ENCODE data around the gene SH3BP2. TPM values are rescaled to one million over a fixed set of nuclear protein-coding genes. Genes with fewer than 3 reads are reported as not detected.

Gene SH3BP2
- total and polyA plus RNA-seq, 2 donors from 2014 or later, result 27.3 to 128 TPM

DNA sequence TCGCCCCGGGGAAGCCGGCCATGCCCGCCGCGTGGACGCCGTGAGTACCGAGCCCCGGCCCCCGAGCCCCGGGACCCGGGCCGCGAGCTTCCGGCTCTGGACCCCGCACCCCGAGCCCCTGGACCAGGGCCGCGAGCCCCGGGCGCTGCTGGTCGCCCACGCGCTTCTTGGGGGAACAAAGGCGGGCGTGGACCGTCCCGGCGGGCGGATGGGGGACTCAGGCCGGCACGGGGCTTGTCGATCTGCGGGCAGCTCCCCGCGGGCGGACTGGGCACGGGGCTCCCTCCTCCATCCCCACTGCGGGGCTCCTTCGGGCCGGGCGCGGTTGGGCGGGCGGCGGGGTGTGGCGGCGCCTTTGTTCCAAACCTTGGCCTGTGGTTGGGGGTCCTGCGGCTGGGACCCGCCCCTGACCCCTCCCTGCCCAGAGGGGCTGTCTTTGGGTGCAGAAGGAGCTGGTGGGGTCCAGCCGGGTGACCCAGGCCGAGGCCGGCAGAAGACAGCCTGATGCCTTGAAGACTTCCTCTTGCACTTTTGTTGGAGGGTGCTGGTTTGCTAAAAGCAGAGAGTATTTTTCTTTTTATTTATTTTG, 25.6 kb downstream of the SH3BP2 start:
- H3K4me3 ChIP-seq (ENCODE audit: low read length in 3 of 3), result peak overlapping the region in 1 of 3 donors; percentile 41
- no peaks in the 10 kb centered on the region for H3K9me3 ChIP-seq (ENCODE audit: control insufficient read depth in 2 of 3, insufficient read depth in 1 of 3, low read length in 3 of 3)
- DNase-seq, result peak in 4 of 5 donors; percentile 46 to 77 (median 68)
- TF ChIP-seq CTCF (IDR thresholded peaks at IDR 0.05; ENCODE audit: borderline replicate concordance, extremely low read depth, insufficient read depth), result no peak
- H3K27ac ChIP-seq (ENCODE audit: low read depth in 2 of 2, low read length in 2 of 2), result no peak overlapping the region
- H3K27me3 ChIP-seq (ENCODE audit: control insufficient read depth, insufficient read depth, low read length), result no peaks in the 10 kb centered on the region
- peaks cover 0 to 6% (median 0%) of the 10 kb centered on the region in 3 donors for H3K4me1 ChIP-seq (ENCODE audit: control insufficient read depth in 2 of 3, insufficient read depth in 2 of 3, low read depth in 1 of 3, low read length in 3 of 3)
- H3K9ac ChIP-seq (ENCODE audit: low read length in 3 of 3), result peak overlapping the region in 1 of 3 donors; percentile 15
- no peak for FAIRE-seq
- peaks cover 0 to 7% (median 3%) of the 10 kb centered on the region in 3 donors for H3K36me3 ChIP-seq (ENCODE audit: control insufficient read depth in 2 of 3, insufficient read depth in 3 of 3, low read length in 3 of 3)
- intact Hi-C loops (cut with DNase I), result no loop called here

GRCh38 chr4:2819244-2820215, 26.6 kb downstream of the SH3BP2 start:
- H3K27me3 ChIP-seq (ENCODE audit: control insufficient read depth, insufficient read depth, low read length), result no peaks in the 10 kb centered on the region
- peaks cover 0 to 3% (median 0%) of the 10 kb centered on the region in 3 donors for H3K4me1 ChIP-seq (ENCODE audit: control insufficient read depth in 2 of 3, insufficient read depth in 2 of 3, low read depth in 1 of 3, low read length in 3 of 3)
- peak in 1 of 5 donors; percentile 32 for DNase-seq
- TF ChIP-seq CTCF (IDR thresholded peaks at IDR 0.05; ENCODE audit: borderline replicate concordance, extremely low read depth, insufficient read depth), result no peak
- intact Hi-C loops (cut with DNase I), result no loop called here
- H3K36me3 ChIP-seq (ENCODE audit: control insufficient read depth in 2 of 3, insufficient read depth in 3 of 3, low read length in 3 of 3), result peaks cover 0 to 11% (median 3%) of the 10 kb centered on the region in 3 donors
- no peak for FAIRE-seq
- H3K27ac ChIP-seq (ENCODE audit: low read depth in 2 of 2, low read length in 2 of 2), result no peak overlapping the region
- no peak overlapping the region for H3K9ac ChIP-seq (ENCODE audit: low read length in 3 of 3)
- no peaks in the 10 kb centered on the region for H3K9me3 ChIP-seq (ENCODE audit: control insufficient read depth in 2 of 3, insufficient read depth in 1 of 3, low read length in 3 of 3)
- no peak overlapping the region for H3K4me3 ChIP-seq (ENCODE audit: low read length in 3 of 3)

- Histone ChIP-seq H3K9me3 (ENCODE audit: control insufficient read depth in 2 of 3, insufficient read depth in 1 of 3, low read length in 3 of 3) (no peaks in the 10 kb centered on the region), H3K9ac (ENCODE audit: low read length in 3 of 3) (no peak overlapping the region), H3K27ac (ENCODE audit: low read depth in 2 of 2, low read length in 2 of 2) (no peak overlapping the region), H3K4me3 (ENCODE audit: low read length in 3 of 3) (no peak overlapping the region), H3K4me1 (ENCODE audit: control insufficient read depth in 2 of 3, insufficient read depth in 2 of 3, low read depth in 1 of 3, low read length in 3 of 3) (peaks cover 0 to 3% (median 0%) of the 10 kb centered on the region in 3 donors), H3K27me3 (ENCODE audit: control insufficient read depth, insufficient read depth, low read length) (no peaks in the 10 kb centered on the region), H3K36me3 (ENCODE audit: control insufficient read depth in 2 of 3, insufficient read depth in 3 of 3, low read length in 3 of 3) (peaks cover 0 to 14% (median 8%) of the 10 kb centered on the region in 3 donors)
- DNase-seq (peak in 1 of 5 donors; percentile 57), FAIRE-seq (no peak)
- intact Hi-C loops (cut with DNase I), result no loop called here
- no peak for TF ChIP-seq CTCF (IDR thresholded peaks at IDR 0.05; ENCODE audit: borderline replicate concordance, extremely low read depth, insufficient read depth)
These were observed 27.5 kb downstream of the SH3BP2 start for GRCh38 chr4:2820216-2820982.

Measured in kidney (tissue), 14 donors.